Endodermal cell (in vitro differentiated cells): ENCODE data around the gene CARD11. TPM values are rescaled to one million over a fixed set of nuclear protein-coding genes. Genes with fewer than 3 reads are reported as not detected.

ENCODE experiments used
- DNase-seq: peaks from one replicate; pipeline ENCODE4 v3.0.0-alpha.2; 2017
- H3K27ac ChIP-seq: 2 replicates; pipeline ENCODE4 v1.5.1; 2013; ENCODE audit warnings: mild to moderate bottlenecking, low read depth, low read length, moderate library complexity
- H3K27me3 ChIP-seq: 2 replicates; pipeline ENCODE4 v1.6.1; 2013; ENCODE audit warnings: mild to moderate bottlenecking, low read length, moderate library complexity; ENCODE audit not compliant: insufficient read depth, control insufficient read depth, poor library complexity, severe bottlenecking
- H3K36me3 ChIP-seq: 2 replicates; pipeline ENCODE4 v1.7.0; 2013; ENCODE audit warnings: mild to moderate bottlenecking, low read length, moderate library complexity; ENCODE audit not compliant: control insufficient read depth, insufficient read depth
- H3K4me1 ChIP-seq: one replicate; pipeline ENCODE4 v1.7.0; 2013; ENCODE audit warnings: low read length; ENCODE audit not compliant: control insufficient read depth, insufficient read depth
- H3K4me3 ChIP-seq: 2 replicates; pipeline ENCODE4 v1.5.1; 2013; ENCODE audit warnings: mild to moderate bottlenecking, low read length, moderate library complexity
- H3K9ac ChIP-seq: 2 replicates; pipeline ENCODE4 v1.6.1; 2013; ENCODE audit warnings: mild to moderate bottlenecking, low read length, moderate library complexity; ENCODE audit not compliant: poor library complexity, severe bottlenecking; ENCODE audit errors: extremely low read depth
- H3K9me3 ChIP-seq: 2 replicates; pipeline ENCODE4 v1.6.1; 2013; ENCODE audit warnings: mild to moderate bottlenecking, low read length, moderate library complexity; ENCODE audit not compliant: control insufficient read depth
- H3K27ac Mint-ChIP-seq: 2 replicates; pipeline ENCODE4 v1.8.0; 2020; ENCODE audit warnings: mixed read lengths
- H3K27me3 Mint-ChIP-seq: 2 replicates; pipeline ENCODE4 v1.8.0; 2021; ENCODE audit warnings: mild to moderate bottlenecking, mixed read lengths; ENCODE audit not compliant: insufficient read depth
- H3K36me3 Mint-ChIP-seq: 2 replicates; pipeline ENCODE4 v1.8.0; 2020; ENCODE audit warnings: low read depth, mixed read lengths
- H3K4me1 Mint-ChIP-seq: 2 replicates; pipeline ENCODE4 v1.8.0; 2020; ENCODE audit warnings: mixed read lengths
- H3K4me3 Mint-ChIP-seq: 2 replicates; pipeline ENCODE4 v1.8.0; 2020; ENCODE audit warnings: mild to moderate bottlenecking, moderate library complexity, mixed read lengths
- H3K9me3 Mint-ChIP-seq: 2 replicates; pipeline ENCODE4 v1.8.0; 2020; ENCODE audit warnings: mild to moderate bottlenecking, mixed read lengths
- CTCF ChIP-seq: fragments of 200-600 bp; sonication (generic); conservative IDR thresholded peaks from 2 replicates; pipeline ENCODE4 v1.5.0; 2021; ENCODE audit warnings: antibody characterized with exemption, mild to moderate bottlenecking
- WGBS, 2 experiments: methylation state at CpG; one replicate each; pipeline versions ENCODE4 v1.1.5 to v1.1.7; 2013; ENCODE audit warnings: missing lambda C conversion rate in 2 of 2, mixed read lengths in 1 of 2; ENCODE audit not compliant: insufficient coverage in 1 of 2, insufficient read length in 1 of 2; 5-methylcytosine and 5-hydroxymethylcytosine counted together
- total RNA-seq, 2 donors: library from RNA; stranded (reverse); fragmentation: NEBNext Ultra II Directional in 1 of 2; extraction: Animal tissue kit (Norgen Biotek cat#: 25700) in 1 of 2; gene quantifications; 2 replicates in 1 of 2; 3 replicates in 1 of 2; pipeline ENCODE4 v1.2.1, GENCODE V29; 2021

CARD11 gene
- total RNA-seq, 2 donors from 2014 or later: 7.2 to 10.8 TPM

DNA sequence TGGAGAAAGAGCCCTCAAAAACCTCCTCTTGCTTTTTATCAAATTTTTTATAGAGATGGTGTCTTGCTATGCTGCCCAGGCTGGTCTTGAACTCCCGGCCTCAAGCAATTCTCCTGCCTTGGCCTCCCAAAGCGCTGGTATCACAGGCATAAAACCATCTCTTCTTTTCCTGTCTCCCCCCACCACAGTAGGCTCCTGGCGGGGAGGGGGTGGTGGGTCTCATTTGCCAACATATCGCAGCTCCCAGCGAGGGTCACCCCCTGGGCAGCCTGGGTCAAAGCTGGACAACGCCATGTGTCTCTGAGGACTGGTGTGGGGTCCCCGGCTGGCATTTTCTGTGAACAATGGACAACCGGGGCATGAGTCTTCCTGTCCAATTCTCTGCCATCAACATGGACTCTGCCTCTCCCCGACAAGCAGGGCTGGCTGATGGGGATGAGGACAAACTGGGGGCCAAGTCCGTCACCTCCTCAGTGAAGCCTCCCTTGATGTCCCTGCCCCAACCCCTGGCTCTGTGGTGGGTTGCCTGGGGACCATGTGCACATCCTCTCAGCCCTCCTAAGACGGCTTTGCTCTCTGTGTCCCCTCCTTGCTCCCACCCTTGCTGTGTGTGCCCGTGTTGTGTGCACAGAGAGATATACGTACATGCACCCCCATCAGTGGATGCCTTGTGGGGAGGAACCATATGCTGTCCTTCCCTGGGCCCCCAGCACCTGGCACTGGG lies 113.2 kb downstream of the CARD11 start:
- no peaks in the 10 kb centered on the region for H3K27me3 ChIP-seq
- Mint-ChIP-seq H3K27ac (no peak overlapping the region), H3K36me3 (no peaks in the 10 kb centered on the region), H3K4me3 (no peak overlapping the region), H3K4me1 (no peaks in the 10 kb centered on the region), H3K9me3 (no peaks in the 10 kb centered on the region), H3K27me3 (no peaks in the 10 kb centered on the region)
- no peaks in the 10 kb centered on the region for H3K9me3 ChIP-seq
- H3K4me1 ChIP-seq: no peaks in the 10 kb centered on the region
- 91 to 96% methylated on average over 6 to 13 of the region's 13 CpGs for WGBS, 2 experiments
- no peaks in the 10 kb centered on the region for H3K36me3 ChIP-seq
- no peak for TF ChIP-seq CTCF
- no peak overlapping the region for H3K27ac ChIP-seq
- no peak overlapping the region for H3K9ac ChIP-seq
- peak; percentile 31 for DNase-seq
- no peak overlapping the region for H3K4me3 ChIP-seq

DNA sequence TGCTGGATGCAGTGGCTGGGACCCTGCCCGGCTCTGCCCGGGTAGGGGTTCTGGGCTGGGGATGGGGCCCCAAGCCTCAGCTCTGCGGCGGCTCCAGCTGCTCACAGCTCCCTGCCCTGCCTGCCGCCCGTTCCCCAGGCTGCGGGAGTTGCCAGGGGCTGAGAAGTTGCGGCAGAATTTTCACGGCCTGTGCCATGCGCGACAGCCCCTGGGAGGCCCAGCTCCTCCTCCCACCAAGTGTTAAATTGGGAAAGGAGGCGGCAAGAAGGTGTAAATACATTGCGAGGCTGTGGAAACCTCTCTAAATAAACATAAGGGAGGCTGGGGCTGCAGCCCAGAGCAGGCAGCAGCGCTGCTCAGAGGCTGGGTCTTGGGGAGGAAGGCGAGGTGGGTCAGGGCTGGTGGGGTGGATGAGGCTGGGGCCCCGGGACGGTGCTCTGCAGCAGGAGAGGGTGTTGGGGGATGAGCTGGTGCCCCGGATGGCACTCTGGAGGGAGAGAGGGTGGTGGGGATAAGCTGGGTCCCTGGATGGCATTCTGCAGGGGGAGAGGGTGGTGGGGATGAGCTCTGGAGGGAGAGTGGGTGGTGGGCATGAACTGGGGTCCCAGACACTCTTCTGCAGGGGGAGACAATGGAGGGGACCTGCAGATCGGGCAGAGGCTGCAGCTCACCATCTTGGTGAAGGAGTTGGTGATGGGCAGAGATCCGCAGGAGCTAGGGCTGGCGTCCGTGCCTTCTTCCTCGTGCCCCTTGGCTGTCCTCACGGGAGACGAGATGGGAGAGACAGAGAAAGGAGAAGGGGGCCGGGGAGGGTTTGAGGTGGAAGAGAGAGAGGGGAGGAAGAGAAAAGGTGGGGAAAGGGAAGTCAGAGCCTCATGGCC lies 114.1 kb downstream of the CARD11 start:
- peak; percentile 54 for DNase-seq
- Mint-ChIP-seq H3K27ac (no peak overlapping the region), H3K4me1 (no peaks in the 10 kb centered on the region), H3K36me3 (no peaks in the 10 kb centered on the region), H3K27me3 (no peaks in the 10 kb centered on the region), H3K9me3 (no peaks in the 10 kb centered on the region), H3K4me3 (no peak overlapping the region)
- Histone ChIP-seq H3K36me3 (no peaks in the 10 kb centered on the region), H3K27ac (peak overlapping the region; percentile 63), H3K27me3 (no peaks in the 10 kb centered on the region), H3K4me3 (no peak overlapping the region), H3K9me3 (no peaks in the 10 kb centered on the region), H3K9ac (no peak overlapping the region), H3K4me1 (no peaks in the 10 kb centered on the region)
- WGBS, 2 experiments: 90 to 94% methylated on average over 14 to 26 of the region's 26 CpGs
- TF ChIP-seq CTCF: no peak

GRCh38 chr7:2928613-2929311 lies 114.9 kb downstream of the CARD11 start:
- H3K27ac ChIP-seq: peak overlapping the region; percentile 63
- H3K27me3 Mint-ChIP-seq: no peaks in the 10 kb centered on the region
- 95 to 98% methylated on average over 35 of the region's 35 CpGs for WGBS, 2 experiments
- H3K4me3 ChIP-seq: no peak overlapping the region
- no peaks in the 10 kb centered on the region for H3K9me3 ChIP-seq
- H3K4me1 ChIP-seq: no peaks in the 10 kb centered on the region
- no peak overlapping the region for H3K27ac Mint-ChIP-seq
- TF ChIP-seq CTCF: no peak
- no peaks in the 10 kb centered on the region for H3K9me3 Mint-ChIP-seq
- no peaks in the 10 kb centered on the region for H3K36me3 ChIP-seq
- H3K9ac ChIP-seq: no peak overlapping the region
- H3K27me3 ChIP-seq: no peaks in the 10 kb centered on the region
- DNase-seq: peak; percentile 38
- H3K4me3 Mint-ChIP-seq: no peak overlapping the region
- H3K4me1 Mint-ChIP-seq: no peaks in the 10 kb centered on the region
- no peaks in the 10 kb centered on the region for H3K36me3 Mint-ChIP-seq
